ENCODE measurements around the gene RHBDL2.
"Not testable (repeated sequence)": the region's sequence is repeated elsewhere in the genome, so short reads cannot be mapped to it uniquely, and the experiment has no call there.

Gene RHBDL2

GRCh38 chr1:38846210-38846609 lies 95.4 kb downstream of the RHBDL2 start:
- Histone ChIP-seq H3K4me1 (no peaks in the 10 kb centered on the region), H3K9me3 (no peaks in the 10 kb centered on the region), H3K27me3 (no peaks in the 10 kb centered on the region), H3K36me3 (no peaks in the 10 kb centered on the region), H3K4me3 (ENCODE audit: low read depth, low read length) (no peak overlapping the region)
- no peak for TF ChIP-seq CTCF (IDR thresholded peaks at IDR 0.05; ENCODE audit: low read depth, low read length)
- DNase-seq: no peak

GRCh38 chr1:38845088-38845487 lies 96.5 kb downstream of the RHBDL2 start:
- H3K36me3 ChIP-seq; H3K4me1 ChIP-seq; H3K4me3 ChIP-seq (ENCODE audit: low read depth, low read length); H3K9me3 ChIP-seq; DNase-seq; H3K27me3 ChIP-seq: not testable (repeated sequence)

GRCh38 chr1:38840281-38840680 lies 101.3 kb downstream of the RHBDL2 start:
- Histone ChIP-seq H3K27me3 (no peaks in the 10 kb centered on the region), H3K4me3 (ENCODE audit: low read depth, low read length) (no peak overlapping the region), H3K36me3 (no peaks in the 10 kb centered on the region), H3K4me1 (no peaks in the 10 kb centered on the region), H3K9me3 (no peaks in the 10 kb centered on the region)
- DNase-seq: no peak
- TF ChIP-seq CTCF (IDR thresholded peaks at IDR 0.05; ENCODE audit: low read depth, low read length): no peak

- no peaks in the 10 kb centered on the region for H3K9me3 ChIP-seq
- no peak for DNase-seq
- TF ChIP-seq CTCF (IDR thresholded peaks at IDR 0.05; ENCODE audit: low read depth, low read length): no peak
- H3K27me3 ChIP-seq: no peaks in the 10 kb centered on the region
- no peaks in the 10 kb centered on the region for H3K4me1 ChIP-seq
- no peaks in the 10 kb centered on the region for H3K36me3 ChIP-seq
- H3K4me3 ChIP-seq (ENCODE audit: low read depth, low read length): no peak overlapping the region
Observed at GRCh38 chr1:38839363-38839762, 102.3 kb downstream of the RHBDL2 start.

GRCh38 chr1:38836316-38836715 lies 105.3 kb downstream of the RHBDL2 start:
- not testable (repeated sequence) for H3K27me3 ChIP-seq; H3K4me1 ChIP-seq; H3K4me3 ChIP-seq (ENCODE audit: low read depth, low read length); DNase-seq; H3K36me3 ChIP-seq; H3K9me3 ChIP-seq
